GM12878 (cell line): ENCODE measurements around the gene TMC5. TPM values are rescaled to one million over a fixed set of nuclear protein-coding genes. Genes with fewer than 3 reads are reported as not detected.

Experiments used
- ATAC-seq: fragments of 200-7000 bp; cut with Tn5 transposase; 3 replicates; pipeline ENCODE4 v1.9.1; 2020; ENCODE audit warnings: mild to moderate bottlenecking, moderate library complexity
- BruUV-seq: library from RNA; stranded (reverse); fragments of 400-500 nt; replicated peaks from 2 replicates; lab custom pipeline; 2021; lab: Mats Ljungman, UMichigan
- CTCF ChIA-PET: fragments of 300-600 bp; sonication (Branson Sonifier 250); formaldehyde crosslinking; extraction: SDS; loops from one replicate; lab custom pipeline; 2021; ENCODE audit warnings: inconsistent platforms; lab: Yijun Ruan, JAX
- POLR2A ChIA-PET: fragments of 350-600 bp; formaldehyde crosslinking; extraction: SDS; loops from one replicate; lab custom pipeline; 2021; ENCODE audit warnings: inconsistent platforms; lab: Charles Lee
- RAD21 ChIA-PET: fragments of 300-600 bp; sonication (Branson Sonifier 250); formaldehyde crosslinking; loops from one replicate; lab custom pipeline; 2023; ENCODE audit warnings: antibody characterized with exemption; ENCODE audit not compliant: unreplicated experiment; lab: Charles Lee
- SMC1A ChIA-PET: fragments of 300-600 bp; sonication (Branson Sonifier 250); formaldehyde crosslinking; loops from one replicate; lab custom pipeline; 2023; ENCODE audit not compliant: unreplicated experiment, uncharacterized antibody; lab: Charles Lee
- DNase-seq: peaks from one replicate; pipeline ENCODE4 v3.0.0-alpha.2; 2011; ENCODE audit warnings: low read depth, low spot score
- FAIRE-seq: peaks from 3 replicates; lab custom pipeline; 2011; peaks lifted over from hg19 to GRCh38; lab: Jason Lieb, UNC
- H2AFZ ChIP-seq: 2 replicates; pipeline ENCODE4 v1.6.0; 2011; ENCODE audit warnings: low read depth, low read length, control low read depth; ENCODE audit not compliant: control insufficient read depth
- H3K27ac ChIP-seq: 2 replicates; pipeline ENCODE4 v1.5.1; 2011; ENCODE audit warnings: control low read depth; ENCODE audit not compliant: control insufficient read depth, insufficient read depth
- H3K27me3 ChIP-seq, 2 experiments: replicated peaks in 1 of 2; 2 replicates each; pipeline versions ENCODE4 v1.6.0 to v1.6.1; 2011; ENCODE audit warnings: low read length in 1 of 2; ENCODE audit not compliant: control insufficient read depth in 2 of 2, insufficient read depth in 2 of 2
- H3K36me3 ChIP-seq, 2 experiments: 2 replicates each; pipeline ENCODE4 v1.5.1; 2011; ENCODE audit warnings: low read length in 1 of 2; ENCODE audit not compliant: control insufficient read depth in 2 of 2, insufficient read depth in 2 of 2
- H3K4me1 ChIP-seq: 2 replicates; pipeline ENCODE4 v1.6.1; 2011; ENCODE audit warnings: mild to moderate bottlenecking, low read length, moderate library complexity, mixed read lengths; ENCODE audit not compliant: control insufficient read depth, insufficient read depth
- H3K4me2 ChIP-seq: 2 replicates; pipeline ENCODE4 v1.6.0; 2011; ENCODE audit warnings: control low read depth; ENCODE audit not compliant: control insufficient read depth, insufficient read depth
- H3K4me3 ChIP-seq: fragments of 200-600 bp; sonication (generic); 2 replicates; pipeline ENCODE4 v1.5.1; 2016
- H3K79me2 ChIP-seq: 2 replicates; pipeline ENCODE4 v1.6.0; 2011; ENCODE audit warnings: low read length; ENCODE audit not compliant: control insufficient read depth, insufficient read depth
- H3K9ac ChIP-seq: 2 replicates; pipeline ENCODE4 v1.8.0; 2011; ENCODE audit warnings: low read length, control low read depth, mixed read lengths; ENCODE audit not compliant: control insufficient read depth, insufficient read depth
- H3K9me3 ChIP-seq: replicated peaks from 3 replicates; pipeline ENCODE4 v1.5.1; 2011; ENCODE audit warnings: mild to moderate bottlenecking, low read length; ENCODE audit not compliant: control insufficient read depth, insufficient read depth
- H4K20me1 ChIP-seq: 2 replicates; pipeline ENCODE4 v1.6.0; 2011; ENCODE audit not compliant: control insufficient read depth, insufficient read depth
- ELK1 ChIP-seq: IDR thresholded peaks from 2 replicates; pipeline ENCODE4 v1.6.1; 2012; ENCODE audit warnings: low read depth, low read length, improper control_type of control experiment
- ESRRA ChIP-seq: IDR thresholded peaks from 2 replicates; pipeline ENCODE4 v1.6.1; 2012; ENCODE audit warnings: mild to moderate bottlenecking, low read length, improper control_type of control experiment
- IRF4 ChIP-seq: IDR thresholded peaks from 2 replicates; pipeline ENCODE4 v1.6.1; 2011; ENCODE audit warnings: low read depth, low read length
- MXI1 ChIP-seq: fragments of 150-350 bp; IDR thresholded peaks from 2 replicates; pipeline ENCODE4 v1.6.1; 2011; ENCODE audit warnings: low read depth, mild to moderate bottlenecking, inconsistent platforms, low read length, improper control_type of control experiment
- POLR2AphosphoS2 ChIP-seq: IDR thresholded peaks from 2 replicates; pipeline ENCODE4 v1.6.1; 2011; ENCODE audit warnings: low read depth, mild to moderate bottlenecking, low read length, improper control_type of control experiment, moderate library complexity
- POLR2AphosphoS5 ChIP-seq: IDR thresholded peaks from 2 replicates; pipeline ENCODE4 v1.6.1; 2011; ENCODE audit warnings: mild to moderate bottlenecking, low read length, inconsistent platforms
- RBBP5 ChIP-seq: fragments of 200-600 bp; sonication (generic); conservative IDR thresholded peaks from 2 replicates; pipeline ENCODE4 v1.6.1; 2016
- SMC3 ChIP-seq: IDR thresholded peaks from 2 replicates; pipeline ENCODE4 v1.6.1; 2011; ENCODE audit warnings: low read length, improper control_type of control experiment, borderline replicate concordance
- TCF7 ChIP-seq: IDR thresholded peaks from 2 replicates; pipeline ENCODE4 v1.6.1; 2014; ENCODE audit warnings: antibody characterized with exemption, borderline replicate concordance
- ZBED1 ChIP-seq: IDR thresholded peaks from 2 replicates; pipeline ENCODE4 v1.6.1; 2016; ENCODE audit warnings: borderline replicate concordance
- ZNF687 ChIP-seq: fragments of 450-650 bp; IDR thresholded peaks from 2 replicates; pipeline ENCODE4 v1.6.1; 2017; ENCODE audit warnings: mild to moderate bottlenecking, moderate library complexity
- WGBS: methylation state at CpG from one replicate; pipeline ENCODE4 v1.1.6; 2016; ENCODE audit warnings: low lambda C conversion rate; ENCODE audit not compliant: insufficient replicate concordance, insufficient coverage; ENCODE audit errors: missing lambda C conversion rate; 5-methylcytosine and 5-hydroxymethylcytosine counted together
- in situ Hi-C: fragments of 300-500 bp; cut with MboI; formaldehyde crosslinking; loops from 9 replicates; pipeline ENCODE4 v1.14.3; 2018; ENCODE audit warnings: mixed read lengths
- intact Hi-C: fragments of 100-400 bp; cut with micrococcal nuclease; formaldehyde crosslinking; loops from one replicate; pipeline ENCODE4 v1.14.2; 2022; ENCODE audit not compliant: unreplicated experiment
- polyA plus RNA-seq, 11 experiments: library from polyadenylated mRNA; depleted of rRNA in 4 of 11; unstranded in 6 of 11; stranded (reverse) in 5 of 11; fragments of >200 nt; fragmentation: Nextera tagmentation in 4 of 11; fragmentation: Illumina TruSeq in 1 of 11; extraction: Ambion mirVana in 4 of 11; extraction: Trizol in 1 of 11; gene quantifications; 1 replicate in 1 of 11; 2 replicates in 10 of 11; pipeline versions ENCODE4 v1.2.1 to v1.2.3, GENCODE V29; 2011 to 2016; ENCODE audit warnings: inconsistent platforms in 2 of 11, missing spikeins in 2 of 11, low read depth in 1 of 11
- total RNA-seq, 4 experiments: library from RNA; depleted of rRNA in 3 of 4; stranded (reverse); fragments of >200 nt in 3 of 4; fragmentation: Illumina TruSeq in 1 of 4; extraction: Trizol in 1 of 4; gene quantifications; 2 replicates each; pipeline versions ENCODE4 v1.2.1 to v1.2.3, GENCODE V29; 2013 to 2021

The TMC5 gene
- total and polyA plus RNA-seq, 10 of the 15 experiments (the other 5 are each of a cell fraction or from before 2014, with no cell fraction given), result 0.01 to 0.10 (median 0.07) TPM; not detected in 5

- H3K36me3 ChIP-seq, result no peaks in the 10 kb centered on the region
- peaks cover 3% of the 10 kb centered on the region; the same call in 1 of the 2 replicates for H3K4me1 ChIP-seq
- TF ChIP-seq IRF4 (no peak), MXI1 (no peak), ESRRA (no peak), POLR2AphosphoS2 (no peak), RBBP5 (no peak), TCF7 (no peak), ZBED1 (no peak), ELK1 (no peak), ZNF687 (no peak), SMC3 (no peak), POLR2AphosphoS5 (no peak)
- H3K9me3 ChIP-seq, result no peaks in the 10 kb centered on the region
- ChIA-PET POLR2A (no interaction called here), SMC1A (interaction anchor here (1.4 to 2.0 kb wide), 2 partner anchors 12 to 124 kb away, joined by 3 to 5 read pairs; no protein-coding TSS in a partner anchor), CTCF (interaction anchor here (0.7 to 1.3 kb wide), 2 partner anchors 72 to 295 kb away, joined by 3 to 4 read pairs; no protein-coding TSS in a partner anchor), RAD21 (no interaction called here)
- no peak for FAIRE-seq
- 19% methylated on average over 3 of the region's 3 CpGs for WGBS
- no peaks in the 10 kb centered on the region for H3K27me3 ChIP-seq
- in situ Hi-C loops, result no loop called here
- no peak for ATAC-seq
- H3K9ac ChIP-seq, result no peak overlapping the region
- no peak overlapping the region for H2AFZ ChIP-seq
- H3K79me2 ChIP-seq, result no peaks in the 10 kb centered on the region
- intact Hi-C loops, result no loop called here
- H4K20me1 ChIP-seq, result no peaks in the 10 kb centered on the region
- no peak for DNase-seq
- BruUV-seq, result no TSS peak
- no peak overlapping the region for H3K4me2 ChIP-seq
- H3K27ac ChIP-seq, result no peak overlapping the region
- H3K4me3 ChIP-seq, result no peak overlapping the region
Measured at GRCh38 chr16:19380328-19380727, 37.4 kb upstream of the TMC5 start.
